Nephron progenitor cell (in vitro differentiated cells): Measurements from ENCODE around the gene GJB6.

Experiments
- DNase-seq: peaks from one replicate; pipeline ENCODE4 v3.0.0; 2021
- H3K27ac Mint-ChIP-seq: 2 replicates; pipeline ENCODE4 v1.8.0; 2021; ENCODE audit warnings: mild to moderate bottlenecking, moderate library complexity, mixed read lengths
- H3K27me3 Mint-ChIP-seq: 2 replicates; pipeline ENCODE4 v1.8.0; 2021; ENCODE audit warnings: mild to moderate bottlenecking, low read depth, mixed read lengths; ENCODE audit not compliant: poor library complexity
- H3K36me3 Mint-ChIP-seq: 2 replicates; pipeline ENCODE4 v1.8.0; 2021; ENCODE audit warnings: low read depth, mixed read lengths
- H3K4me1 Mint-ChIP-seq: 2 replicates; pipeline ENCODE4 v1.8.0; 2021; ENCODE audit warnings: mixed read lengths
- H3K4me3 Mint-ChIP-seq: 2 replicates; pipeline ENCODE4 v1.8.0; 2021; ENCODE audit warnings: mild to moderate bottlenecking, moderate library complexity, mixed read lengths
- H3K9me3 Mint-ChIP-seq: 2 replicates; pipeline ENCODE4 v1.8.0; 2021; ENCODE audit warnings: mild to moderate bottlenecking, moderate library complexity, mixed read lengths
- TF ChIP-seq, protein P1 (sequence below): fragments of 200-600 bp; sonication (generic); IDR thresholded peaks from 2 replicates; pipeline ENCODE4 v1.5.0; 2021; ENCODE audit warnings: antibody characterized with exemption

GJB6 gene

DNA sequence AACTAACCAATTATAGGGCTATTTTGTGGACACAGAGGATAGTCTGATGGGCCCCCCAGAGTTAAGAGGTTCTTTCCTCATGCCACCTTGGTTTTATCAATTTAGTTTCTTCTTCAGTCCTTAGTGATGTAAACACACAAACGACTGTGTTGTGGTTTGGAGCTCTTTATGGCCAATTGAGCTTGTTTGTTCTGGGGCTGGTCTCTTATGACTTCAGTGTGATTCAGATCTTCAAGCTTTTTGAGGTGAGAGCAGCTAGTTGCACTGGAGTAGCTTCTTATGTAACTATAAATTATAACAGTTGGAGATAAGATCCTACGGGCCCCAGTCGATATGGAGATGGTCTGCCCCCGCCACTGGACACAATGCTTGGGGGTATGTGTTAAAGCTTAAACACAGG is 22.0 kb upstream of the GJB6 start:
- Mint-ChIP-seq H3K27me3 (peaks cover 35% of the 10 kb centered on the region), H3K9me3 (no peaks in the 10 kb centered on the region), H3K27ac (no peak overlapping the region), H3K36me3 (no peaks in the 10 kb centered on the region), H3K4me1 (no peaks in the 10 kb centered on the region), H3K4me3 (no peak overlapping the region)
- DNase-seq, result no peak
- TF ChIP-seq, protein P1, sequence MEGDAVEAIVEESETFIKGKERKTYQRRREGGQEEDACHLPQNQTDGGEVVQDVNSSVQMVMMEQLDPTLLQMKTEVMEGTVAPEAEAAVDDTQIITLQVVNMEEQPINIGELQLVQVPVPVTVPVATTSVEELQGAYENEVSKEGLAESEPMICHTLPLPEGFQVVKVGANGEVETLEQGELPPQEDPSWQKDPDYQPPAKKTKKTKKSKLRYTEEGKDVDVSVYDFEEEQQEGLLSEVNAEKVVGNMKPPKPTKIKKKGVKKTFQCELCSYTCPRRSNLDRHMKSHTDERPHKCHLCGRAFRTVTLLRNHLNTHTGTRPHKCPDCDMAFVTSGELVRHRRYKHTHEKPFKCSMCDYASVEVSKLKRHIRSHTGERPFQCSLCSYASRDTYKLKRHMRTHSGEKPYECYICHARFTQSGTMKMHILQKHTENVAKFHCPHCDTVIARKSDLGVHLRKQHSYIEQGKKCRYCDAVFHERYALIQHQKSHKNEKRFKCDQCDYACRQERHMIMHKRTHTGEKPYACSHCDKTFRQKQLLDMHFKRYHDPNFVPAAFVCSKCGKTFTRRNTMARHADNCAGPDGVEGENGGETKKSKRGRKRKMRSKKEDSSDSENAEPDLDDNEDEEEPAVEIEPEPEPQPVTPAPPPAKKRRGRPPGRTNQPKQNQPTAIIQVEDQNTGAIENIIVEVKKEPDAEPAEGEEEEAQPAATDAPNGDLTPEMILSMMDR, result no peak

DNA sequence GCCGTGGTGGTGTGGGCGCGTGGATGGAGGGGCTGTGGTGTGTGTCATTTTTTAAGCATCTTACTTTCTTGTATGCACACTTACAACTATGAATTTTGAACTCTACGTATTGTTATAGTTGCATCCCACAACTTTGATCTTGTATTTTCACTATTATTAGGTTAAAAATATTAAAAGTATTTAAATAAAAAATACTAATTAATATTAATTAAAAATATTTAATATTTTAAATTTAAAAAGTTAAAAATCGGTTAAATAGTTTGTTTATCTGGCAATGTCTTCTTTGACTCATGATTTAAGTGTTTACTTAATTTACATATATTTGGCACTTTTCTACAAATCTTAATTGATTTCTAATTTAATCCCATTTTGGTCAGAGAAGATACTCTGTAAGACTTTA is 17.8 kb upstream of the GJB6 start:
- Mint-ChIP-seq H3K27ac (no peak overlapping the region), H3K4me3 (no peak overlapping the region), H3K36me3 (no peaks in the 10 kb centered on the region), H3K27me3 (peaks cover 20% of the 10 kb centered on the region), H3K4me1 (no peaks in the 10 kb centered on the region), H3K9me3 (no peaks in the 10 kb centered on the region)
- TF ChIP-seq, protein P1, result no peak
- DNase-seq, result no peak

DNA sequence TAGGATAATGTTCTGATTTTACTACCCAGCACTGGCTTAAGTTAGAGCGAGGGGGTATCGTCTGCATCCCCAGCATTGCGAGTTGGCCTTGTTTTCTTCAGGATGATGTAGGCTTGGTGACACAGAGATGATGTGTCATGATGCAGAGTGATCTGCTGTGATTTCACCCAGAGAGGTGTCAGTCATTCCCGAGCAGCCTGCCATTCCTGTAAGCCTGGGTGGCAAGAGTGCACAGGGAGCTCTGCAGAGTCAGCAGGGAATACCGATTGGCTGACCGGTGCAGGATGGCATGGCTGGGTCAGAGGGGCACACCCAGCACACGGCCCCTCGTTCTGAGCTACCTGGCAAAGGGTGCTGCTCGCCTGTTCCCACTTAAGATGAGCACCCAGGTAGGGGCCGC is 15.8 kb upstream of the GJB6 start:
- TF ChIP-seq, protein P1, result no peak
- Mint-ChIP-seq H3K27ac (no peak overlapping the region), H3K9me3 (peaks cover 13% of the 10 kb centered on the region), H3K4me3 (no peak overlapping the region), H3K36me3 (no peaks in the 10 kb centered on the region), H3K4me1 (no peaks in the 10 kb centered on the region), H3K27me3 (peaks cover 18% of the 10 kb centered on the region)
- no peak for DNase-seq

DNA sequence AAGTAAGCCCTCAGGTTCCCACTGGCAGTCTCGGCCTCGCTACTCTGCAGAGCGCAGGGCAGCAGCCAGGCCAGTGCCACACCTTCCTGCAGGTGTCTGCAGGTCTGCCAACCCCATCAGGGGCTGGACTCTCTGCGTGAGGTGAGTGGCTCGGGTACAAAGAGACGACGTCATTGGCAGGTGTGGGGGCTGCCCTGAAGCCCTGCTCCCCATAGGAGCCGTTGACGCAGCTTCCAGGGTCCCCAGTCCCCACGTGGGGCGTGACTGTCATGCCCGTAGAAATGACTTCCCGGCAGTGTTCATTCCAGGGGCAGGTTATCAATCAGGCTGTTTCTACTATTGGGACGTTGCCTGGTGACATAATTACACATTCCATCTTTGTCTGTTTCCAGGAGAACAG is 15.3 kb upstream of the GJB6 start:
- H3K27me3 Mint-ChIP-seq, result peaks cover 17% of the 10 kb centered on the region
- no peak overlapping the region for H3K4me3 Mint-ChIP-seq
- TF ChIP-seq, protein P1, result no peak
- no peak overlapping the region for H3K27ac Mint-ChIP-seq
- H3K9me3 Mint-ChIP-seq, result peaks cover 17% of the 10 kb centered on the region
- DNase-seq, result no peak
- H3K4me1 Mint-ChIP-seq, result no peaks in the 10 kb centered on the region
- no peaks in the 10 kb centered on the region for H3K36me3 Mint-ChIP-seq

DNA sequence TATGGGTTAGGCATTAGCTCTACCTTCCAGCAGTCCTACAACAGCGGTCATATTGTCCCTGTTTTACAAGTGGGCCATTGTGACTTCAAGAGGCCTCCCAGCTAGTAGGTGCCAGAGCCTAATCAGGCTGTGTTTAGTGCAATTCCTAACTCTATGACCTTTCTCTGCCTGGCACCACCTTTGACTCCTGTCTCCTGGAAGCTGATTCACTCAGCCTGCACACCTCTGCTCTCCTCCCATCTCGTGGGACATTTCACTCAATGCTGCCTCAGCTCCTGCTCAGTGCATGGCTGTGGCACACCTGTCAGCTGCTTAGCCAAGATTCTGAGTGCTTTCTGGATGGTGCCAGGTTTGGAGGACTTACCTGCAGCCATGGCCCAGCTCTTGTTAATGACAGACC is 9.5 kb upstream of the GJB6 start:
- no peaks in the 10 kb centered on the region for H3K36me3 Mint-ChIP-seq
- no peak overlapping the region for H3K4me3 Mint-ChIP-seq
- no peak for DNase-seq
- no peaks in the 10 kb centered on the region for H3K4me1 Mint-ChIP-seq
- TF ChIP-seq, protein P1, result no peak
- H3K9me3 Mint-ChIP-seq, result peaks cover 17% of the 10 kb centered on the region
- peaks cover 27% of the 10 kb centered on the region for H3K27me3 Mint-ChIP-seq
- peak overlapping the region; percentile 31 for H3K27ac Mint-ChIP-seq

DNA sequence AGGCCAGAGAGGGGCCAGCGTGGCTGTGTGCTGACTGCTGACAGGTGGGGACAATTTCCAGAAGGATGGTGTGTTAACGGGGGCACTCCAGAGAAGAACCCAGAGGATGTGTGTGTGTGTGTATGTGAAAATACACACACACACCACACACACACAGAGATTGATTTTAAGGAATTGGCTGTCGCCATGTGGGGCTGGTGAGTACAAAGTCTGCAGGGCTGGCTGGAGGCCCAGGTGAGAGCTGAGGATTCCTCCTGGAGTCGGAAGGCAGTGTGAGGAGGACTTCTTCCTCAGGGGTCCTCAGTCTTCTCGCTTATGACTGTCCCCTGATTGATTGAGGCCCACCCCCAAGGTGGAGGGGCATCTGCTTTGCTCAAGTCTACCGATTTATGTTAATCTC is 7.6 kb upstream of the GJB6 start:
- no peaks in the 10 kb centered on the region for H3K4me1 Mint-ChIP-seq
- H3K9me3 Mint-ChIP-seq, result peaks cover 16% of the 10 kb centered on the region
- no peak for DNase-seq
- no peaks in the 10 kb centered on the region for H3K36me3 Mint-ChIP-seq
- no peak overlapping the region for H3K27ac Mint-ChIP-seq
- TF ChIP-seq, protein P1, result no peak
- no peak overlapping the region for H3K4me3 Mint-ChIP-seq
- peaks cover 43% of the 10 kb centered on the region for H3K27me3 Mint-ChIP-seq
